NCI-H1092 treated with DMSO at 0.1 percent for 48 hours (cell line): ENCODE measurements around the gene PRKCZ.

ENCODE experiments used
- DNase-seq: peaks from one replicate; lab custom pipeline; 2025; lab: John Stamatoyannopoulos, UW

PRKCZ gene

DNA sequence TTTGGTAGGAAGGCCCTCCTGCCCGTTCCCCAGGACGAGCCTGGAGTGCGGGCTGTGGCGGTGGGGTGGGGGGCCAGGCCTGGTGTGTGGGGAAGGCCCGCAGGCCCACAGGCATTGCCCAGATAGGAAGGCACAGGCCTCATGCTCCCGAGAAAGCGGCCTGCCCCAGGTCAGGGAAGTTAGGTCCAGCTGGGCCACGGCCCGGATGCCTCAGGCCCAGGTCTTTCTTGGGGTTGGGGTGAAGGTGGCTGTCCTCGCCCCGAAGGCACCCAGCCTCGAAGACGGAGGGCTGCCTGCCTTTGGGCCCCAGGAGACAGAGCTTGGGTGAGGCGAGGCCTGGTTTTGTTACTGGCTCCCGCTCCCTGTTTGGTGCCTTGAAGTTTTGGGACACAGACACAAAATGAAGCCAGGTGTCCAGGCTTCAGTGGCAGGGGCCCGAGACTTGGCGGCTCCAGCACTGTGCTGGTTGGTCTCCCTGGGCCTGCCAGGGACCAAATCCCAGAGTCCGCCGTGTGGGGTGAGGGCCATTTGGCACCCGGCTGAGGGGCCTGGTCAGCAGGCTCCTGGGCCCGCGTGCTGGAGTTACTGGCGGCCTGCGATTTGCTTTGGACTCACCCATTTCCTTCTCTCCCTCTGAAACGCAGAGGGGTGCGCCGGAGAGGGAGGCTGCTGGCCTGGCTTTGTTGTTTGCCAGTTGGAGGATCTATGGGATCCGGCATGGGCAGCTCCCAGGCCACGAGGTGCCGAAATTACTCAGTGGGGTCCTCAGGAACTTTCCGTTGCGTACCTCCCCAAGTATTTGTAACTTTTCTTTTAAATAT, 179.9 kb downstream of the PRKCZ start:
- no peak for DNase-seq

DNA sequence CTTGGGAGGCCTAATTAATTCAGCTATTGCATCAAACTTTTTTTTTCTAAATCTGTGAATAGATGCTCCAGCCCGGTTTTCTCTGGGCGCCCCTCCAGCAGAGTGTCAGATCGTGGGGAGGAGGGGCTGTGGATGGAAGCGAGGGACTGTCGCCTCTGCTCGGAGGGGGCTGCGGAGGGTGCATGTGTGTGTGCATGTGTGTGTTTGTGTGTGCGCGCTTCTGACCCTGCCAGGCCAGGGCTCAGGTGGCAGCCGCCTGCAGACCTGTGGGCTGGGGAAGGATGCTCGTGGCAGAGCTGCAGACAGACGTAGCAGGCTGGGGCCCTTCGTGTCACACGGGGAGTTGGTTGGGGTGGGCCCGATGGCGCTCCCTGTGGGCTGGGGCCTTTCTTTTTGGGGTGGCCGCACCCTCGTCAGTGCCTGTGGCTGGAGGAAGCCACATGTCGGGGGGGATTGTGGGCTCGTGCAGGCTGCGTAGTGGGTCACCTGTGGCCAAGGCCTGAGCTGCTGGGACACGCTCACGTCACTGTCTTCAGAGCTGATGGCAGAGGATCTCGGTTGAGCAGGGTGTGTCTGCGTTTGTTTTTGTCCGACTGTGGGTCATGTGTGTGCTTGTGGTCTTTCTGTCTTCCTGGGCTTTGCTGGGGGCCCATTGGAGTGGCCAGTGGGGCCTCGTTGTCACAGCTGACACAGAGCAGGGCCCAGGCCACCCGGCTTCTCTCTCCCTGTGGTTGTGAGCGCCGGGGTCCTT, 180.7 kb downstream of the PRKCZ start:
- no peak for DNase-seq

GRCh38 chr1:2231532-2232254, 181.5 kb downstream of the PRKCZ start:
- no peak for DNase-seq

- no peak for DNase-seq
These were observed 182.2 kb downstream of the PRKCZ start for GRCh38 chr1:2232255-2232915.

DNA sequence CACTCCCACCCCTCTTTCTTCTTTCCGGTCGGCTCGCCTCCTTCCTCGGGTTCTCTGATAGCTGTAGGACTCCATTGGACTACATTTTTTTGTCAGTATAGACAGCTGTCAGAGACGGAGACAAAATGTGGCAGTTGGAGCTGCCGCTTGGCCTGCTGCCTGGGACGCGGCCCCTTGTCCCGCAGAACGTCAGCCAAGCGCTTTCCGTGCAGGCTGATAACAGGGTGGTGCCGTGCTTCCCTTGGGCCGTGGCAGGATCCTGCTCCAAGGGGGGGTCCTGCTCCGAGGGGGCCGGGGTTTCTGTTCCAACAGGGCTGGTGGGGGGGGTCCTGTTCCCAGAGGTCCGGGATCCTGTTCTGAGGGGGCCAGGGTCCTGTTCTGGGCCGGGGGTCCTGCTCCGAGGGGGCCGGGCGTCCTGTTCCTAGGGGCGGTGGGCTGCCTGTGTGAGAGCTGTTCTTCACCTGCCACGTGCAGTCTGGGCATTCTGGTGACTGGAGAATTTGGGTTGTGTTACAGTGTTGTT, 182.8 kb downstream of the PRKCZ start:
- no peak for DNase-seq

DNA sequence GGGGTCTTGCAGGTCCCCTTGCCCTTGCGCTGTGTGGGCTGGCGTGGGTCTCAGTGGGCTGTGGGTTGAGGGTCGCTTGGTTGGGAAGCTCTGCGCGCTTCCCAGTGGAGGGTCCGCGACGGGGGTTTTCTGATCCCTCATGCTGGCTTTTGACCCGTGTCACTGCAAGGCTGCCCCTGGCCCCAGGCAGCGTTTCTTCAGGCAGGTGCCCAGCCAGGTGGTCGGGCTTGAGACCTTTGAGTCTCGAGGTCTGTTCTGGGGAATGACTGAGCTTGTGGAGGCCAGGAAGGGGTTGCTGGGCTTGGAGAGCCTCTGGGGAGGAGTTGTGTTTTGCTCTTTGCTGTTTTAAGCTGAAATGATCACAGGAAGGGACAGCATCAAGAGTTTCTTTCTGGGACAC, 183.3 kb downstream of the PRKCZ start:
- DNase-seq, result no peak

DNA sequence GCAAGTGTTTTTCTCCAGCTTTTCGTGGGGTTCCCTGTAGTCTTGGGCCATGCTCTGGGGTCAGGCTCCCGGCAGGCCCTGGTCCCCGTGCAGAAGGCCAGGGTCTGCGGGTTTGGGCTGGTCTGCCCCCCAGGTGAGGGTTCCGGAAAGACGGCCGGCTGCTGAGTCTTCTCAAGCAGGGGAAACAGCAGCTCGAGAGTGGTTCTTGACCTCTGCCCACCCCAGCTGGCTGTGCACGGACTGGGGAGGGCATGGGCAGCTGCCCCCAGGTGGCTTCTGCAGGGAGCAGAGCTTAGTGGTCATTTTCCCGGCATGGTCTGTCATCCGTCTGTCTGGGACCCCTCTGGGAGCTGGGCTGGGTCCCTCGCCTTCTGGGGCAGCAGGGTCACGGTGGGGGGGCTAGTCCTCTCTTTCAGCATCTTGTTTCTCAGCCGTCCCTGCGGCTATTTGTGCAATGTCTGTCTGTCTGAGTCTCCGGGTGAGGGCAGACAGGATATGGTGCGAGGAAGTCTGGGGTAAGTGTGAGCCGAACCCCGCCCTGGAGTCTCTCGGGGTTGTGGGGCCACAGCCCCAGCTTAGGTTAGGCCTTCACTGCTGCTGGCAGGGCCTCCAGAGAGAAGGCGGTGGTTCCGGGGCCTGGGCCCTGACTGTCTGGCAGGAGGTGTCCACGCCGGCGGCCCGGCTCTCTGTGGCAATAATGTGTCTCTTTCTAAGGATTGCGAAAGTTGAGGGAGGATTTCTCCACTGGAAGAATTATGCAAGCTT, 184.0 kb downstream of the PRKCZ start:
- no peak for DNase-seq

- no peak for DNase-seq
These were observed 184.5 kb downstream of the PRKCZ start for GRCh38 chr1:2234762-2235113.
